Fibroblast of lung (primary cell): ENCODE results near the gene RAP1GDS1.

Experiments
- EZH2 ChIP-seq: IDR thresholded peaks from 2 replicates; pipeline ENCODE4 v1.5.1; 2012; ENCODE audit warnings: low read length, control low read depth, mild to moderate bottlenecking; ENCODE audit errors: missing control alignments
- TF ChIP-seq, protein P1 (sequence below), 2 donors: IDR thresholded peaks in 1 of 2; conservative IDR thresholded peaks in 1 of 2; 1 replicate in 1 of 2; 2 replicates in 1 of 2; pipeline ENCODE4 v1.5.1; 2011 to 2012; ENCODE audit warnings: low read length in 2 of 2, control low read depth in 1 of 2, inconsistent platforms in 1 of 2, low read depth in 1 of 2, mild to moderate bottlenecking in 1 of 2

DNA sequence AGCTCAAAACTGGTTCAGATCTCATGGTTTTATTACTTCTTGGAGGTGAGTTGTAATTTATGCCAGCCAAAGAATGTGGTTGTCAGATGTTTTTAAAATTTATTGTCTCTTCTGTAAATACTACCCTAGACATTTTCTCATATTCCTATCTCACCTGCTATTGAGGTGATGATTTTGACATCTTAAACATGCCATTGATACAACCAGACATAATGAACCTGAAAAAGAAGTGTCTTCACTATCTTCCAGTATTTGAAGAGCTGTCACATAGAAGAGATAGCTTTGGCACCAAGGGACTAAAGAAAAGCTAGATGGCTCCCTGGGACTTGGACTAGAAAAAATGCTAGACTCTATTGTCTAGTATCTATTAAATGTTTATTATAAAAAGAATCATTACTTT, 155.7 kb downstream of the RAP1GDS1 start:
- TF ChIP-seq, protein P1, sequence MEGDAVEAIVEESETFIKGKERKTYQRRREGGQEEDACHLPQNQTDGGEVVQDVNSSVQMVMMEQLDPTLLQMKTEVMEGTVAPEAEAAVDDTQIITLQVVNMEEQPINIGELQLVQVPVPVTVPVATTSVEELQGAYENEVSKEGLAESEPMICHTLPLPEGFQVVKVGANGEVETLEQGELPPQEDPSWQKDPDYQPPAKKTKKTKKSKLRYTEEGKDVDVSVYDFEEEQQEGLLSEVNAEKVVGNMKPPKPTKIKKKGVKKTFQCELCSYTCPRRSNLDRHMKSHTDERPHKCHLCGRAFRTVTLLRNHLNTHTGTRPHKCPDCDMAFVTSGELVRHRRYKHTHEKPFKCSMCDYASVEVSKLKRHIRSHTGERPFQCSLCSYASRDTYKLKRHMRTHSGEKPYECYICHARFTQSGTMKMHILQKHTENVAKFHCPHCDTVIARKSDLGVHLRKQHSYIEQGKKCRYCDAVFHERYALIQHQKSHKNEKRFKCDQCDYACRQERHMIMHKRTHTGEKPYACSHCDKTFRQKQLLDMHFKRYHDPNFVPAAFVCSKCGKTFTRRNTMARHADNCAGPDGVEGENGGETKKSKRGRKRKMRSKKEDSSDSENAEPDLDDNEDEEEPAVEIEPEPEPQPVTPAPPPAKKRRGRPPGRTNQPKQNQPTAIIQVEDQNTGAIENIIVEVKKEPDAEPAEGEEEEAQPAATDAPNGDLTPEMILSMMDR (conservative IDR thresholded peaks at IDR 0.05 in 1 of 2, IDR thresholded peaks at IDR 0.05 in 1 of 2; ENCODE audit: low read depth in 1 of 2, low read length in 2 of 2): no peak
- TF ChIP-seq EZH2: no peak
